GM19099 (cell line): ENCODE measurements around the gene APOA5.

Source experiments
- POLR2A ChIP-seq: IDR thresholded peaks from 3 replicates; pipeline ENCODE4 v1.6.1; 2011; ENCODE audit warnings: low read depth; ENCODE audit not compliant: insufficient read length; ENCODE audit errors: extremely low read depth

Gene APOA5

GRCh38 chr11:116791813-116792143 is at the start of gene APOA5:
TSS of gene APOA5 (minus strand) at chr11:116791879. CDS start at chr11:116791860, 19 bp downstream.
- no peak for TF ChIP-seq POLR2A

GRCh38 chr11:116840746-116841296 is 49.1 kb upstream of the APOA5 start:
- TF ChIP-seq POLR2A, result no peak

GRCh38 chr11:116840224-116840745 is 48.6 kb upstream of the APOA5 start:
- TF ChIP-seq POLR2A, result no peak

GRCh38 chr11:116838321-116839084 is 46.8 kb upstream of the APOA5 start:
- TF ChIP-seq POLR2A, result no peak

GRCh38 chr11:116837231-116838091 is 45.8 kb upstream of the APOA5 start, which contains the start of gene APOA1:
TSS of gene APOA1 (minus strand) at chr11:116837622. CDS start at chr11:116837387, 235 bp downstream.
- no peak for TF ChIP-seq POLR2A

- no peak for TF ChIP-seq POLR2A
Observed at GRCh38 chr11:116836632-116836991, 44.9 kb upstream of the APOA5 start.

GRCh38 chr11:116835791-116836631 is 44.3 kb upstream of the APOA5 start:
- TF ChIP-seq POLR2A, result peak; percentile 55

GRCh38 chr11:116835042-116835772 is 43.5 kb upstream of the APOA5 start:
- TF ChIP-seq POLR2A, result no peak

- no peak for TF ChIP-seq POLR2A
Observed at GRCh38 chr11:116833816-116834534, 42.3 kb upstream of the APOA5 start.

GRCh38 chr11:116833491-116833815 is 41.8 kb upstream of the APOA5 start:
- no peak for TF ChIP-seq POLR2A

- TF ChIP-seq POLR2A, result no peak
Observed at GRCh38 chr11:116832350-116833290, 40.9 kb upstream of the APOA5 start.

GRCh38 chr11:116831790-116832349 is 40.2 kb upstream of the APOA5 start:
- TF ChIP-seq POLR2A, result no peak
